Caco-2 (cell line): ENCODE data around the gene CD247. TPM values are rescaled to one million over a fixed set of nuclear protein-coding genes. Genes with fewer than 3 reads are reported as not detected.

Experiments used
- BruUV-seq: library from RNA; stranded (reverse); fragments of 400-500 nt; replicated peaks from 2 replicates; lab custom pipeline; 2021; lab: Mats Ljungman, UMichigan
- CTCF ChIA-PET: fragments of 300-600 bp; sonication (Branson Sonifier 250); formaldehyde crosslinking; loops from one replicate; lab custom pipeline; 2022; ENCODE audit warnings: antibody characterized with exemption; lab: Charles Lee
- POLR2A ChIA-PET: fragments of 300-600 bp; sonication (Branson Sonifier 250); formaldehyde crosslinking; loops from one replicate; lab custom pipeline; 2022; ENCODE audit warnings: antibody characterized with exemption; lab: Charles Lee
- DNase-seq, 2 experiments: peaks; one replicate each; pipeline versions ENCODE4 v3.0.0 to v3.0.0-alpha.2; 2020 to 2022
- H3K27me3 ChIP-seq: replicated peaks from 2 replicates; pipeline ENCODE4 v1.6.0; 2011; ENCODE audit warnings: low read length; ENCODE audit not compliant: control insufficient read depth, insufficient read depth
- H3K36me3 ChIP-seq: 2 replicates; pipeline ENCODE4 v1.5.1; 2011; ENCODE audit warnings: low read length; ENCODE audit not compliant: control insufficient read depth, insufficient read depth
- H3K4me1 ChIP-seq: fragments of 250-450 bp; sonication (Bioruptor Pico); 2 replicates; pipeline ENCODE4 v1.5.1; 2020; ENCODE audit warnings: mild to moderate bottlenecking
- H3K4me3 ChIP-seq: 2 replicates; pipeline ENCODE4 v1.5.1; 2011; ENCODE audit warnings: low read depth, mild to moderate bottlenecking, control low read depth, low read length
- H3K9me3 ChIP-seq: fragments of 250-450 bp; sonication (Bioruptor Pico); 2 replicates; pipeline ENCODE4 v1.5.1; 2020; ENCODE audit warnings: mild to moderate bottlenecking, moderate library complexity
- H3K27ac Mint-ChIP-seq: one replicate; pipeline ENCODE4 v1.8.0; 2022; ENCODE audit warnings: mixed read lengths; ENCODE audit not compliant: unreplicated experiment
- H3K27me3 Mint-ChIP-seq: one replicate; pipeline ENCODE4 v1.8.0; 2022; ENCODE audit warnings: mixed read lengths; ENCODE audit not compliant: insufficient read depth, unreplicated experiment
- H3K36me3 Mint-ChIP-seq: one replicate; pipeline ENCODE4 v1.8.0; 2022; ENCODE audit warnings: mild to moderate bottlenecking, mixed read lengths; ENCODE audit not compliant: insufficient read depth, unreplicated experiment
- H3K4me1 Mint-ChIP-seq: one replicate; pipeline ENCODE4 v1.8.0; 2022; ENCODE audit warnings: low read depth, mixed read lengths; ENCODE audit not compliant: unreplicated experiment
- H3K4me3 Mint-ChIP-seq: one replicate; pipeline ENCODE4 v1.8.0; 2022; ENCODE audit warnings: mild to moderate bottlenecking, moderate library complexity, mixed read lengths; ENCODE audit not compliant: unreplicated experiment
- H3K9me3 Mint-ChIP-seq: one replicate; pipeline ENCODE4 v1.8.0; 2022; ENCODE audit warnings: mixed read lengths; ENCODE audit not compliant: unreplicated experiment
- intact Hi-C: fragments of 100-400 bp; cut with micrococcal nuclease; formaldehyde crosslinking; loops from one replicate; pipeline ENCODE4 v1.10.0; 2022; ENCODE audit not compliant: unreplicated experiment
- total RNA-seq: library from RNA; stranded (reverse); gene quantifications from 2 replicates; pipeline ENCODE4 v1.2.3, GENCODE V29; 2022
- TF ChIP-seq, protein P1 (sequence below), 2 experiments: fragments of 200-600 bp in 1 of 2; IDR thresholded peaks; 1 replicate in 1 of 2; 2 replicates in 1 of 2; pipeline versions ENCODE4 v1.5.1 to v1.8.0; 2011 to 2022; ENCODE audit warnings: antibody characterized with exemption in 1 of 2, control low read depth in 1 of 2, inconsistent platforms in 1 of 2, low read depth in 1 of 2, low read length in 1 of 2, mild to moderate bottlenecking in 1 of 2, moderate library complexity in 1 of 2; ENCODE audit not compliant: insufficient read depth in 1 of 2, severe bottlenecking in 1 of 2, unreplicated experiment in 1 of 2

The CD247 gene
- total RNA-seq, 1 experiment from 2014 or later: not detected

DNA sequence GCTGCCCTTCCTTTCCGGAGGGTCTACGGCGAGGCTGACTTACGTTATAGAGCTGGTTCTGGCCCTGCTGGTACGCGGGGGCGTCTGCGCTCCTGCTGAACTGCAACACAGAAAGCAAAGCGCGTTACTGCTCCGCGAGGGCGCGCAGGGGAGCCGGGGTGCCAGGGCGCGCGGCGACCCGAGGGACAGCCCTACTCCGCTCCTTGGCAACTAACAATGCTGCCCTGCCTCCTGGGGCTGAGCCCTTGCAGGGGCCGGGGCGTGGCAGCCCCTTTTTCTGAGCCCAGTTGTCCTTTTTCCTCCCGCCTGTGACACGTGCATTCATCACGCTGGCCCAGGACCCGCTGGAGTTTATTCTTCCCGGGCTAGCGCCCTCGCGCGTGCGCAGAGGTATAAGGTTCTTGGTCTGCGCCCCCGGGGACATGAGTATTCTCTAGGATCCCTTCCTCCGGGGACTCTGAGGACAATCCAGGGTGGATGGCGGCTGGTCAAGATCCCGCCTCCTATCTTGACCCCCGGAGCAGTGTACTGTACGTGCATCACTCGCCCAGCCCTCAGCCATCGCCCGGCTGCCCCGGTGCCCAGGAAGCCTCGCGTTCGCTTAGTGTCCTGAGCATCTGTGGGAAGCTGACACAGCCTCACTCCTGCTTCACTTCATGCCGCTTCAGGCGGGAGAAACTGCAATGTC, 78.9 kb downstream of the CD247 start:
- Histone ChIP-seq H3K4me3 (no peak overlapping the region), H3K9me3 (no peaks in the 10 kb centered on the region), H3K4me1 (no peaks in the 10 kb centered on the region), H3K27me3 (no peaks in the 10 kb centered on the region), H3K36me3 (no peaks in the 10 kb centered on the region)
- ChIA-PET CTCF (no interaction called here), POLR2A (no interaction called here)
- Mint-ChIP-seq H3K9me3 (peaks cover 9% of the 10 kb centered on the region), H3K27ac (no peak overlapping the region), H3K4me1 (no peaks in the 10 kb centered on the region), H3K36me3 (no peaks in the 10 kb centered on the region), H3K4me3 (no peak overlapping the region), H3K27me3 (no peaks in the 10 kb centered on the region)
- TF ChIP-seq, protein P1, sequence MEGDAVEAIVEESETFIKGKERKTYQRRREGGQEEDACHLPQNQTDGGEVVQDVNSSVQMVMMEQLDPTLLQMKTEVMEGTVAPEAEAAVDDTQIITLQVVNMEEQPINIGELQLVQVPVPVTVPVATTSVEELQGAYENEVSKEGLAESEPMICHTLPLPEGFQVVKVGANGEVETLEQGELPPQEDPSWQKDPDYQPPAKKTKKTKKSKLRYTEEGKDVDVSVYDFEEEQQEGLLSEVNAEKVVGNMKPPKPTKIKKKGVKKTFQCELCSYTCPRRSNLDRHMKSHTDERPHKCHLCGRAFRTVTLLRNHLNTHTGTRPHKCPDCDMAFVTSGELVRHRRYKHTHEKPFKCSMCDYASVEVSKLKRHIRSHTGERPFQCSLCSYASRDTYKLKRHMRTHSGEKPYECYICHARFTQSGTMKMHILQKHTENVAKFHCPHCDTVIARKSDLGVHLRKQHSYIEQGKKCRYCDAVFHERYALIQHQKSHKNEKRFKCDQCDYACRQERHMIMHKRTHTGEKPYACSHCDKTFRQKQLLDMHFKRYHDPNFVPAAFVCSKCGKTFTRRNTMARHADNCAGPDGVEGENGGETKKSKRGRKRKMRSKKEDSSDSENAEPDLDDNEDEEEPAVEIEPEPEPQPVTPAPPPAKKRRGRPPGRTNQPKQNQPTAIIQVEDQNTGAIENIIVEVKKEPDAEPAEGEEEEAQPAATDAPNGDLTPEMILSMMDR (IDR thresholded peaks at IDR 0.05; ENCODE audit: insufficient read depth in 1 of 2, low read depth in 1 of 2, low read length in 1 of 2, severe bottlenecking in 1 of 2, unreplicated experiment in 1 of 2): no peak
- no peak for DNase-seq
- no TSS peak for BruUV-seq
- intact Hi-C loops: loop anchor here (5.0 kb wide), 1 partner anchor 537 kb away; no protein-coding TSS in a partner anchor

- no peaks in the 10 kb centered on the region for H3K27me3 Mint-ChIP-seq
- no peak overlapping the region for H3K4me3 ChIP-seq
- ChIA-PET CTCF (interaction anchor here (0.5 to 0.6 kb wide), 3 partner anchors 130 to 556 kb away, joined by 3 to 7 read pairs (median 4); no protein-coding TSS in a partner anchor), POLR2A (no interaction called here)
- H3K27ac Mint-ChIP-seq: no peak overlapping the region
- H3K9me3 Mint-ChIP-seq: peaks cover 9% of the 10 kb centered on the region
- no TSS peak for BruUV-seq
- H3K36me3 Mint-ChIP-seq: no peaks in the 10 kb centered on the region
- no peak overlapping the region for H3K4me3 Mint-ChIP-seq
- no peaks in the 10 kb centered on the region for H3K27me3 ChIP-seq
- intact Hi-C loops: loop anchor here (5.0 kb wide), 1 partner anchor 536 kb away; no protein-coding TSS in a partner anchor
- no peak for DNase-seq
- H3K36me3 ChIP-seq: no peaks in the 10 kb centered on the region
- H3K4me1 ChIP-seq: no peaks in the 10 kb centered on the region
- TF ChIP-seq, protein P1 (IDR thresholded peaks at IDR 0.05; ENCODE audit: insufficient read depth in 1 of 2, low read depth in 1 of 2, low read length in 1 of 2, severe bottlenecking in 1 of 2, unreplicated experiment in 1 of 2): no peak
- H3K9me3 ChIP-seq: no peaks in the 10 kb centered on the region
- no peaks in the 10 kb centered on the region for H3K4me1 Mint-ChIP-seq
Observed at GRCh38 chr1:167438171-167439138, 79.9 kb downstream of the CD247 start.

- POLR2A ChIA-PET: no interaction called here
- H3K36me3 ChIP-seq: no peaks in the 10 kb centered on the region
- Mint-ChIP-seq H3K36me3 (no peaks in the 10 kb centered on the region), H3K27ac (no peak overlapping the region), H3K4me1 (no peaks in the 10 kb centered on the region), H3K9me3 (peaks cover 9% of the 10 kb centered on the region), H3K4me3 (no peak overlapping the region), H3K27me3 (no peaks in the 10 kb centered on the region)
- no peak for DNase-seq
- H3K4me1 ChIP-seq: no peaks in the 10 kb centered on the region
- CTCF ChIA-PET: no interaction called here
- H3K4me3 ChIP-seq: no peak overlapping the region
- TF ChIP-seq, protein P1 (IDR thresholded peaks at IDR 0.05; ENCODE audit: insufficient read depth in 1 of 2, low read depth in 1 of 2, low read length in 1 of 2, severe bottlenecking in 1 of 2, unreplicated experiment in 1 of 2): no peak
- intact Hi-C loops: loop anchor here (5.0 kb wide), 1 partner anchor 533 kb away; no protein-coding TSS in a partner anchor
- BruUV-seq: no TSS peak
- H3K9me3 ChIP-seq: no peaks in the 10 kb centered on the region
- no peaks in the 10 kb centered on the region for H3K27me3 ChIP-seq
Observed at GRCh38 chr1:167435484-167435883, 82.8 kb downstream of the CD247 start.
